ENCODE measurements around the gene MORN5. TPM values are rescaled to one million over a fixed set of nuclear protein-coding genes. Genes with fewer than 3 reads are reported as not detected.

The MORN5 gene
- total RNA-seq, 1 donor from 2014 or later = not detected

DNA sequence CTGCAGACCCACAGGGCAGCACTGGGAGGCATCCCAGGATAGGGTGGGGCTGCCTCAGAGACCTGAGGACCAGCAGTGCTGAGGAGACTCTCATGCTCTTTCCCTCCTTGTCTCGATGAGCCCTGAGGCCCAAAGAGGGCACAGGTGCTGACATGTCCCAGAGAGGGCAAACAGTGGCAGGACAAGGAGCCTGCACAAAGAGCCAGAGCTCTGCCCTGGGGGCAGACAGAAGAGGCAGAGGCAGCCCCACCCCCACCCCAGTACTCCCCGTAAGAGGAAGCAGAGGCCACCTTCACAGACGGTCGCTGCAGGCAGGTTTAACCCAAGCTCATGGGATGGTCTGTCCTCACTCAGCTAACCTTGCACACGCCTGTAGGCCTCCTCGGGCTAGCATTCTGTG, 37.2 kb upstream of the MORN5 start:
- H3K27me3 Mint-ChIP-seq (ENCODE audit: low read depth) = peaks cover 11% of the 10 kb centered on the region
- TF ChIP-seq CTCF (IDR thresholded peaks at IDR 0.05) = no peak
- H3K4me3 Mint-ChIP-seq (ENCODE audit: unreplicated experiment) = no peak overlapping the region
- no peak overlapping the region for H3K27ac Mint-ChIP-seq (ENCODE audit: unreplicated experiment)
- no peak for DNase-seq (ENCODE audit: low spot score)
- no peaks in the 10 kb centered on the region for H3K9me3 Mint-ChIP-seq (ENCODE audit: low read depth)
- no peaks in the 10 kb centered on the region for H3K36me3 Mint-ChIP-seq (ENCODE audit: low read depth)
- peaks cover 19% of the 10 kb centered on the region for H3K4me1 Mint-ChIP-seq (ENCODE audit: low read depth)

DNA sequence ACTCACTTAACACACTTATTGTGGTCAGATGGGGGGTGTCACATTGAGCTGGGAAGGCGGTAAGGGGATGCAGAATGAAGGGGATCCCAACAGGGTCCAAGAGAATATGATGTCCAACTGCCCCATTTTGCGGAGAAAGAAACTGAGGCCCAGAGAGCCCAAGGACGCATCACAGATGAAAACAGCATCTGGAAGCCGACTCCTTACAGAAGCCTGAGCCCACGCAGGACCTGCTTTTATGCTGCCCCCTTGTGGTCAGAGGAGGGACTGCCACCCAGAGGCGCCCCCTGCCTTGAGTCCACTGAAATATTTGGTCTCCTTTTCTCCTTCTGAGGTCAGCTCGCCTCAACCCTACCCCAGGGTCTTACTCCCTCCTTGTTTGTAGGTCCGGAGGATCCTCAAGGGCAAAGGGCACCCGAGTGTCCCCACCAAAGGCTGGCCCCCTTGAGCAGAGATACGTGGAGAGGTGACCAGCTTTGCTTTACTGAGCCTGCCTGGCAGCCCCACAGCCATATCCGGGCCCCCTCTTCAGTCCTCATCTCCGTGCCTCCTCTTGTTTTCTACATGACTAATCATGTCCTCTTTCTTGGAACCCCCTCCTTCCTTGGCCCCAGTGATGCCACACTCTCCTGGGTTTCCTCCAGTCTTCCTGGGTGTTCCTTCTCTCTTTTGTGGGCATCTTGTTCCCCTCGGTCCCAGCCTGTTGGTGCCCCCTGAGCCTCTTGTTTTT, 36.6 kb upstream of the MORN5 start:
- peak; percentile 98 for TF ChIP-seq CTCF (IDR thresholded peaks at IDR 0.05)
- H3K4me1 Mint-ChIP-seq (ENCODE audit: low read depth) = peaks cover 19% of the 10 kb centered on the region
- H3K4me3 Mint-ChIP-seq (ENCODE audit: unreplicated experiment) = no peak overlapping the region
- no peaks in the 10 kb centered on the region for H3K9me3 Mint-ChIP-seq (ENCODE audit: low read depth)
- H3K27ac Mint-ChIP-seq (ENCODE audit: unreplicated experiment) = no peak overlapping the region
- DNase-seq (ENCODE audit: low spot score) = no peak
- H3K36me3 Mint-ChIP-seq (ENCODE audit: low read depth) = no peaks in the 10 kb centered on the region
- H3K27me3 Mint-ChIP-seq (ENCODE audit: low read depth) = peaks cover 11% of the 10 kb centered on the region

GRCh38 chr9:122124048-122124447, 35.7 kb upstream of the MORN5 start:
- Mint-ChIP-seq H3K9me3 (ENCODE audit: low read depth) (no peaks in the 10 kb centered on the region), H3K4me1 (ENCODE audit: low read depth) (peaks cover 19% of the 10 kb centered on the region), H3K36me3 (ENCODE audit: low read depth) (no peaks in the 10 kb centered on the region), H3K4me3 (ENCODE audit: unreplicated experiment) (no peak overlapping the region), H3K27me3 (ENCODE audit: low read depth) (peaks cover 11% of the 10 kb centered on the region), H3K27ac (ENCODE audit: unreplicated experiment) (no peak overlapping the region)
- TF ChIP-seq CTCF (IDR thresholded peaks at IDR 0.05) = no peak
- no peak for DNase-seq (ENCODE audit: low spot score)

DNA sequence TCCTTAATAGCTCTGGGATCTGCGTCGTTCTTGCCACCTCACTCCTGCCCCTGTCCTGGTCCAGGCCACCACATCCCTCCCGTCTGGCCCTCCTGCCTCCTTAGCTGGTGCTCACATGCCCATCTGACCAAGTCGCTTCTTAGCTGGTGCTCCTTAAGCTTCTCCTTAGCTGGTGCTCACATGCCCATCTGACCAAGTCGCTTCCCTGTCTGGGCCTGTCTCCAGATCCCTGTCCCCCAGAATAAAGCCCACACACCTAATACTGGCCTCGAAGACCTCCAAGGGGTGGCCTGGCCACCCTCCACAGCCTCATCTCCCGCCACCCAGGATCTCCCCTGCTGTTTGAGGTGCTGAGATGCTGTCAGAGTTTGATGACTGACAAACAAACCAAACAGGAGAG, 35.2 kb upstream of the MORN5 start:
- H3K27me3 Mint-ChIP-seq (ENCODE audit: low read depth) = peaks cover 13% of the 10 kb centered on the region
- no peak for DNase-seq (ENCODE audit: low spot score)

GRCh38 chr9:122125158-122125508, 34.6 kb upstream of the MORN5 start:
- Mint-ChIP-seq H3K27ac (ENCODE audit: unreplicated experiment) (no peak overlapping the region), H3K36me3 (ENCODE audit: low read depth) (no peaks in the 10 kb centered on the region), H3K9me3 (ENCODE audit: low read depth) (no peaks in the 10 kb centered on the region), H3K4me3 (ENCODE audit: unreplicated experiment) (no peak overlapping the region), H3K27me3 (ENCODE audit: low read depth) (peaks cover 13% of the 10 kb centered on the region), H3K4me1 (ENCODE audit: low read depth) (peaks cover 19% of the 10 kb centered on the region)
- DNase-seq (ENCODE audit: low spot score) = no peak
- peak; percentile 99 for TF ChIP-seq CTCF (IDR thresholded peaks at IDR 0.05)

More for the DNA sequence above, 35.2 kb upstream of the MORN5 start:
- TF ChIP-seq CTCF (IDR thresholded peaks at IDR 0.05) = no peak
- Mint-ChIP-seq H3K9me3 (ENCODE audit: low read depth) (no peaks in the 10 kb centered on the region), H3K4me1 (ENCODE audit: low read depth) (peaks cover 19% of the 10 kb centered on the region), H3K36me3 (ENCODE audit: low read depth) (no peaks in the 10 kb centered on the region), H3K27ac (ENCODE audit: unreplicated experiment) (no peak overlapping the region), H3K4me3 (ENCODE audit: unreplicated experiment) (no peak overlapping the region)

All from chondrocyte (in vitro differentiated cells).